DND-41 (cell line): ENCODE measurements around the gene TAS2R60.
"Not testable (repeated sequence)": the region's sequence is repeated elsewhere in the genome, so short reads cannot be mapped to it uniquely, and the experiment has no call there.

Experiments
- ATAC-seq: fragments of 200-7000 bp; cut with Tn5 transposase; 3 replicates; pipeline ENCODE4 v1.9.1; 2021; ENCODE audit warnings: low read depth; ENCODE audit not compliant: insufficient read depth
- DNase-seq: peaks from one replicate; pipeline ENCODE4 v3.0.0-alpha.2; 2020
- H2AFZ ChIP-seq: 2 replicates; pipeline ENCODE4 v1.6.0; 2012; ENCODE audit warnings: low read depth, low read length
- H3K27ac ChIP-seq: 2 replicates; pipeline ENCODE4 v1.5.1; 2012; ENCODE audit warnings: low read length, inconsistent platforms
- H3K27me3 ChIP-seq: fragments of 200-600 bp; sonication (generic); 2 replicates; pipeline ENCODE4 v1.6.0; 2012; ENCODE audit warnings: low read length, mild to moderate bottlenecking, inconsistent platforms; ENCODE audit not compliant: insufficient read depth, poor library complexity
- H3K36me3 ChIP-seq: 2 replicates; pipeline ENCODE4 v1.5.1; 2012; ENCODE audit warnings: low read length, inconsistent platforms; ENCODE audit not compliant: insufficient read depth
- H3K4me1 ChIP-seq: 2 replicates; pipeline ENCODE4 v1.5.1; 2012; ENCODE audit warnings: mild to moderate bottlenecking, low read length; ENCODE audit not compliant: insufficient read depth
- H3K4me2 ChIP-seq: 2 replicates; pipeline ENCODE4 v1.6.0; 2012; ENCODE audit warnings: mild to moderate bottlenecking, moderate library complexity, low read length, inconsistent platforms; ENCODE audit not compliant: insufficient read depth
- H3K4me3 ChIP-seq, 2 experiments: fragments of 200-600 bp in 1 of 2; shearing (Covaris generic) in 1 of 2; 2 replicates each; pipeline ENCODE4 v1.5.1; 2012 to 2016; ENCODE audit warnings: inconsistent platforms in 2 of 2, low read length in 2 of 2, mild to moderate bottlenecking in 2 of 2, low read depth in 1 of 2, moderate library complexity in 1 of 2
- H3K79me2 ChIP-seq: 2 replicates; pipeline ENCODE4 v1.6.0; 2012; ENCODE audit warnings: low read length, inconsistent platforms; ENCODE audit not compliant: insufficient read depth
- H3K9ac ChIP-seq: 2 replicates; pipeline ENCODE4 v1.6.0; 2012; ENCODE audit warnings: low read depth, mild to moderate bottlenecking, inconsistent platforms, low read length, moderate library complexity
- H3K9me3 ChIP-seq: 2 replicates; pipeline ENCODE4 v1.5.1; 2012; ENCODE audit warnings: low read length, moderate library complexity, mild to moderate bottlenecking, inconsistent platforms; ENCODE audit not compliant: insufficient read depth, severe bottlenecking
- H4K20me1 ChIP-seq: 2 replicates; pipeline ENCODE4 v1.6.0; 2012; ENCODE audit warnings: low read length; ENCODE audit not compliant: insufficient read depth
- CTCF ChIP-seq: IDR thresholded peaks from 2 replicates; pipeline ENCODE4 v1.5.1; 2012; ENCODE audit warnings: borderline replicate concordance, low read length, moderate library complexity, mild to moderate bottlenecking; ENCODE audit not compliant: poor library complexity, severe bottlenecking; ENCODE audit errors: extremely low read depth
- EZH2 ChIP-seq: IDR thresholded peaks from 3 replicates; pipeline ENCODE4 v1.6.1; 2012; ENCODE audit warnings: borderline replicate concordance, low read depth, mild to moderate bottlenecking, moderate library complexity, low read length, inconsistent platforms; ENCODE audit not compliant: severe bottlenecking

The TAS2R60 gene

GRCh38 chr7:143413123-143413522 lies 30.1 kb upstream of the TAS2R60 start:
- no peak for DNase-seq
- no peaks in the 10 kb centered on the region for H3K36me3 ChIP-seq
- no peak for ATAC-seq
- H2AFZ ChIP-seq = no peak overlapping the region
- H3K4me1 ChIP-seq = peaks cover 3% of the 10 kb centered on the region
- no peaks in the 10 kb centered on the region for H3K79me2 ChIP-seq
- no peak overlapping the region for H3K9ac ChIP-seq
- TF ChIP-seq CTCF (no peak), EZH2 (no peak)
- H4K20me1 ChIP-seq = no peaks in the 10 kb centered on the region
- H3K27me3 ChIP-seq = no peaks in the 10 kb centered on the region
- no peak overlapping the region for H3K4me3 ChIP-seq
- no peak overlapping the region for H3K4me2 ChIP-seq
- H3K27ac ChIP-seq = no peak overlapping the region
- no peaks in the 10 kb centered on the region for H3K9me3 ChIP-seq

GRCh38 chr7:143415209-143415608 lies 28.0 kb upstream of the TAS2R60 start:
- H3K4me1 ChIP-seq, ATAC-seq, H3K36me3 ChIP-seq, H2AFZ ChIP-seq, H3K9me3 ChIP-seq, H3K4me3 ChIP-seq, H3K79me2 ChIP-seq, DNase-seq, H3K9ac ChIP-seq, H3K4me2 ChIP-seq, H3K27ac ChIP-seq, H4K20me1 ChIP-seq: not testable (repeated sequence)
- H3K27me3 ChIP-seq = peaks cover 11% of the 10 kb centered on the region

GRCh38 chr7:143415742-143416397 lies 27.4 kb upstream of the TAS2R60 start:
- no peak for TF ChIP-seq EZH2
- no peak for TF ChIP-seq CTCF
- Histone ChIP-seq H3K79me2 (no peaks in the 10 kb centered on the region), H3K36me3 (no peaks in the 10 kb centered on the region), H3K27ac (no peak overlapping the region), H3K4me2 (no peak overlapping the region), H2AFZ (no peak overlapping the region), H3K9ac (no peak overlapping the region), H4K20me1 (no peaks in the 10 kb centered on the region), H3K4me3 (no peak overlapping the region), H3K9me3 (no peaks in the 10 kb centered on the region), H3K27me3 (peaks cover 11% of the 10 kb centered on the region), H3K4me1 (no peaks in the 10 kb centered on the region)
- ATAC-seq = no peak
- no peak for DNase-seq

- Histone ChIP-seq H3K9me3 (no peaks in the 10 kb centered on the region), H3K4me1 (no peaks in the 10 kb centered on the region), H4K20me1 (no peaks in the 10 kb centered on the region), H3K79me2 (no peaks in the 10 kb centered on the region), H3K27me3 (peaks cover 11% of the 10 kb centered on the region), H3K4me3 (no peak overlapping the region), H3K9ac (no peak overlapping the region), H3K27ac (no peak overlapping the region), H3K4me2 (no peak overlapping the region), H2AFZ (no peak overlapping the region), H3K36me3 (no peaks in the 10 kb centered on the region)
- ATAC-seq = peak; percentile 74
- peak; percentile 20 for DNase-seq
- TF ChIP-seq EZH2 (no peak), CTCF (peak; percentile 83)
Observed at GRCh38 chr7:143416565-143417149, 26.6 kb upstream of the TAS2R60 start.
